ENCODE results near the gene MAP3K4.

- TF ChIP-seq POLR2A (IDR thresholded peaks at IDR 0.05; ENCODE audit: low read depth, low read length) (no peak), TAF1 (IDR thresholded peaks at IDR 0.05; ENCODE audit: borderline replicate concordance, low read depth, low read length) (no peak)
Measured at GRCh38 chr6:161117308-161117707, 125.7 kb downstream of the MAP3K4 start.

Measured in GM12892 (cell line).